HG03097 (cell line): ENCODE data around the gene EHBP1.

Experiments used
- ATAC-seq: cut with Tn5 transposase; IDR thresholded peaks from one replicate; pipeline ENCODE4 v1.9.1; 2021; ENCODE audit not compliant: unreplicated experiment, low FRiP score

Gene EHBP1

GRCh38 chr2:62870966-62871365 is 165.5 kb downstream of the EHBP1 start:
- no peak for ATAC-seq

- ATAC-seq = no peak
These were observed 166.0 kb downstream of the EHBP1 start for GRCh38 chr2:62871506-62871905.

- ATAC-seq = no peak
These were observed 168.1 kb downstream of the EHBP1 start for GRCh38 chr2:62873603-62874002.

- ATAC-seq = no peak
These were observed 169.4 kb downstream of the EHBP1 start for GRCh38 chr2:62874881-62875383.

- no peak for ATAC-seq
These were observed 175.8 kb downstream of the EHBP1 start for GRCh38 chr2:62881162-62881795.

- no peak for ATAC-seq
These were observed 178.1 kb downstream of the EHBP1 start for GRCh38 chr2:62883629-62884028.

- no peak for ATAC-seq
These were observed 178.6 kb downstream of the EHBP1 start for GRCh38 chr2:62884086-62884485.

GRCh38 chr2:62884514-62884913 is 179.0 kb downstream of the EHBP1 start:
- ATAC-seq = no peak

GRCh38 chr2:62894966-62895631 is 189.6 kb downstream of the EHBP1 start:
- no peak for ATAC-seq

GRCh38 chr2:62895632-62896009 is 190.1 kb downstream of the EHBP1 start:
- no peak for ATAC-seq

- ATAC-seq = no peak
These were observed 191.8 kb downstream of the EHBP1 start for GRCh38 chr2:62897187-62897827.

GRCh38 chr2:62904344-62904743 is 198.8 kb downstream of the EHBP1 start:
- ATAC-seq = no peak

GRCh38 chr2:62908145-62908544 is 202.6 kb downstream of the EHBP1 start:
- no peak for ATAC-seq

- ATAC-seq = no peak
These were observed 207.8 kb downstream of the EHBP1 start for GRCh38 chr2:62913311-62913710.

GRCh38 chr2:62919041-62919440 is 213.5 kb downstream of the EHBP1 start:
- ATAC-seq = no peak

- no peak for ATAC-seq
These were observed 214.6 kb downstream of the EHBP1 start for GRCh38 chr2:62920070-62920469.

- ATAC-seq = no peak
These were observed 217.7 kb downstream of the EHBP1 start for GRCh38 chr2:62923242-62923641.

- ATAC-seq = no peak
These were observed 218.4 kb downstream of the EHBP1 start for GRCh38 chr2:62923881-62924280.

- ATAC-seq = no peak
These were observed 222.5 kb downstream of the EHBP1 start for GRCh38 chr2:62928015-62928414.

GRCh38 chr2:62931536-62931935 is 226.0 kb downstream of the EHBP1 start:
- ATAC-seq = no peak

GRCh38 chr2:62933398-62933917 is 227.9 kb downstream of the EHBP1 start:
- ATAC-seq = no peak

- ATAC-seq = no peak
These were observed 229.0 kb downstream of the EHBP1 start for GRCh38 chr2:62934517-62934916.
